GM23248 (cell line): ENCODE measurements around the gene BCL2L13. TPM values are rescaled to one million over a fixed set of nuclear protein-coding genes. Genes with fewer than 3 reads are reported as not detected.

Experiments
- DNase-seq: peaks from one replicate; pipeline ENCODE4 v3.0.0-alpha.2; 2015
- H2AFZ ChIP-seq: fragments of 200-600 bp; sonication (generic); 2 replicates; pipeline ENCODE4 v1.6.1; 2016; ENCODE audit warnings: antibody characterized with exemption
- H3F3A ChIP-seq: fragments of 200-600 bp; sonication (generic); 2 replicates; pipeline ENCODE4 v1.6.1; 2016; ENCODE audit warnings: mild to moderate bottlenecking, antibody characterized with exemption, mixed run types; ENCODE audit not compliant: insufficient read depth
- H3K27ac ChIP-seq: fragments of 200-600 bp; sonication (generic); 2 replicates; pipeline ENCODE4 v1.5.1; 2016; ENCODE audit warnings: mild to moderate bottlenecking
- H3K27me3 ChIP-seq: fragments of 200-600 bp; sonication (generic); replicated peaks from 2 replicates; pipeline ENCODE4 v1.6.1; 2016; ENCODE audit warnings: mild to moderate bottlenecking; ENCODE audit not compliant: insufficient read depth
- H3K36me3 ChIP-seq: fragments of 200-600 bp; sonication (generic); 2 replicates; pipeline ENCODE4 v1.6.1; 2016; ENCODE audit warnings: low read depth, mild to moderate bottlenecking
- H3K4me1 ChIP-seq: fragments of 200-600 bp; sonication (generic); 2 replicates; pipeline ENCODE4 v1.6.1; 2016; ENCODE audit warnings: mild to moderate bottlenecking; ENCODE audit not compliant: insufficient read depth
- H3K4me2 ChIP-seq: fragments of 200-600 bp; sonication (generic); one replicate; pipeline ENCODE4 v1.6.1; 2016; ENCODE audit warnings: mild to moderate bottlenecking; ENCODE audit not compliant: unreplicated experiment
- H3K4me3 ChIP-seq: fragments of 200-600 bp; sonication (generic); 2 replicates; pipeline ENCODE4 v1.5.1; 2016; ENCODE audit warnings: mild to moderate bottlenecking
- H3K79me2 ChIP-seq: fragments of 200-600 bp; sonication (generic); 2 replicates; pipeline ENCODE4 v1.6.1; 2016; ENCODE audit warnings: mild to moderate bottlenecking; ENCODE audit not compliant: insufficient read depth
- H3K9ac ChIP-seq: fragments of 200-600 bp; sonication (generic); 2 replicates; pipeline ENCODE4 v1.6.1; 2016; ENCODE audit warnings: mild to moderate bottlenecking
- H3K9me2 ChIP-seq: fragments of 200-600 bp; sonication (generic); 2 replicates; pipeline ENCODE4 v1.6.1; 2016; ENCODE audit warnings: mixed run types, mild to moderate bottlenecking, moderate library complexity; ENCODE audit not compliant: insufficient read depth
- H3K9me3 ChIP-seq: fragments of 200-600 bp; sonication (generic); one replicate; pipeline ENCODE4 v1.6.1; 2017; ENCODE audit warnings: low read depth
- H4K20me1 ChIP-seq: fragments of 200-600 bp; sonication (generic); 2 replicates; pipeline ENCODE4 v1.6.0; 2016; ENCODE audit not compliant: insufficient read depth
- EZH2 ChIP-seq: fragments of 200-600 bp; sonication (generic); IDR thresholded peaks from 2 replicates; pipeline ENCODE4 v1.6.1; 2018; ENCODE audit warnings: antibody characterized with exemption, mild to moderate bottlenecking; ENCODE audit not compliant: insufficient read depth, poor library complexity, severe bottlenecking
- EZH2phosphoT487 ChIP-seq: fragments of 200-600 bp; sonication (generic); IDR thresholded peaks from 2 replicates; pipeline ENCODE4 v1.6.1; 2018; ENCODE audit warnings: antibody characterized with exemption, moderate library complexity, mild to moderate bottlenecking, low read depth; ENCODE audit not compliant: insufficient read depth
- WGBS, 2 experiments: methylation state at CpG; one replicate each; pipeline ENCODE4 v1.1.6; 2015 to 2017; ENCODE audit warnings: low lambda C conversion rate in 2 of 2, low coverage in 1 of 2; ENCODE audit errors: missing lambda C conversion rate in 2 of 2; 5-methylcytosine and 5-hydroxymethylcytosine counted together
- in situ Hi-C: fragments of 300-500 bp; cut with MboI; formaldehyde crosslinking; loops from 2 replicates; pipeline ENCODE4 v1.15.0; 2020
- polyA plus RNA-seq: library from polyadenylated mRNA; unstranded; fragments of >200 nt; fragmentation: Nextera tagmentation; extraction: Ambion mirVana; gene quantifications from 2 replicates; pipeline ENCODE4 v1.2.1, GENCODE V29; 2016
- total RNA-seq: library from RNA; depleted of rRNA; stranded (reverse); fragments of >200 nt; shearing (Covaris generic); gene quantifications from 2 replicates; pipeline ENCODE4 v1.2.3, GENCODE V29; 2014

BCL2L13 gene
- total and polyA plus RNA-seq, 2 experiments from 2014 or later, result 44.9 to 71.9 TPM

DNA sequence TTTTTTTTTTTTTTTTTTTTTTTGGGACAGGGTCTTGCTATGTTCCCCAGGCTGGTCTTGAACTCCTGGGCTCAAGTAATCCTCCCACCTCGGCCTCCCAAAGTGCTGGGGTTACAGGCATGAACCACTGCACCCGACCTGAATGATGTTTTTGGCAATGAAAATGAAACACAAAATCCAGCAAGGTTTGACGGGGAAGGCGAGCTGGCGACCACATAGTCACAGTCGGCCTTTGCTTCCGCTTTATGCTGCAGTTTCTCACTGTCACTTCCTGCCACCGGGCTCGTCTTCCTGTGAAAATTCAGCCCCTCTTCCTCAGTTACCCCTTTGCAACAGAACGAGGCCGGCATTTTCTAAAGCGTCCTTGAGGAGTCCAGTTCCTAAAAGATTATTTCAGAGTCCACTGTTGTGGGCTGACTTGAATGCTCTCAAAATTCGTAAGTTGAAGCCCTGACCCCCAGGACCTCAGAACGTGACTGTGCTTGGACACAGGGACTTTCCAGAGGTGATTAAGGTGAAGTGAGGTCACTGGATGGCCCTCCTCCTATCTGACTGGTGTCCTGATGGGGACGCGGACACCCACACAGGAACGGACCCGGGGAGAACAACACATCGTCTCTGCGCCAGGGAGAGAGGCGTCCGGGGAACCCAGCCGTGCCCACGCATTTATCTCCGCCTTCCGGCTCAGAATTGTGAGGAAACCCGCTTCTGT, 138.6 kb downstream of the BCL2L13 start:
- H3K79me2 ChIP-seq, result peaks cover 12% of the 10 kb centered on the region
- H3K9me2 ChIP-seq, result no peaks in the 10 kb centered on the region
- in situ Hi-C loops, result no loop called here
- H3K36me3 ChIP-seq, result no peaks in the 10 kb centered on the region
- WGBS, 2 experiments, result 81 to 84% methylated on average over 20 to 27 of the region's 27 CpGs
- no peaks in the 10 kb centered on the region for H3K27me3 ChIP-seq
- no peak overlapping the region for H3K27ac ChIP-seq
- H3K4me1 ChIP-seq, result peaks cover 19% of the 10 kb centered on the region
- H3K9ac ChIP-seq, result no peak overlapping the region
- H4K20me1 ChIP-seq, result no peaks in the 10 kb centered on the region
- H3K4me3 ChIP-seq, result no peak overlapping the region
- H3K4me2 ChIP-seq, result no peak overlapping the region
- TF ChIP-seq EZH2phosphoT487 (no peak), EZH2 (no peak)
- no peaks in the 10 kb centered on the region for H3F3A ChIP-seq
- DNase-seq, result no peak
- H2AFZ ChIP-seq, result no peak overlapping the region
- H3K9me3 ChIP-seq, result no peaks in the 10 kb centered on the region

DNA sequence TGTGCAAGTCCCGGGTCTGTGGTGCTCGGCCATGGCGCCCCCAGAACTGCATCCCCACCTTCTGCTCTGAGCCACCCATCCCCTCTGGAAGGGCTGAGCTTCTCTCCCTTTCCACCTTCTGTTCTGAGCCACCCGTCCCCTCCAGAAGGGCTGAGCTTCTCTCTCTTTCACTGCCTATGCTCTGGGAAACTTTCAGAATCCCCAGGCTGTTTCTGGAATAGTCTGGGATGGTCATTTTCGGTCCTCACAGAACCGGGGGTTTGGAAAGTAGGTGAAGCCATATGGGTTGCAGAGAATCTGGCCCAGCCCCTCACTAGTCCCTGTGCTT, 139.1 kb downstream of the BCL2L13 start:
- H3K79me2 ChIP-seq, result peaks cover 11% of the 10 kb centered on the region
- 77 to 80% methylated on average over 6 of the region's 6 CpGs for WGBS, 2 experiments
- no peaks in the 10 kb centered on the region for H4K20me1 ChIP-seq
- no peak overlapping the region for H3K9ac ChIP-seq
- DNase-seq, result no peak
- no peak overlapping the region for H2AFZ ChIP-seq
- TF ChIP-seq EZH2 (no peak), EZH2phosphoT487 (no peak)
- no peak overlapping the region for H3K4me2 ChIP-seq
- in situ Hi-C loops, result no loop called here
- H3K4me1 ChIP-seq, result peaks cover 18% of the 10 kb centered on the region
- no peaks in the 10 kb centered on the region for H3K27me3 ChIP-seq
- no peaks in the 10 kb centered on the region for H3F3A ChIP-seq
- no peaks in the 10 kb centered on the region for H3K9me2 ChIP-seq
- no peak overlapping the region for H3K27ac ChIP-seq
- H3K36me3 ChIP-seq, result no peaks in the 10 kb centered on the region
- H3K4me3 ChIP-seq, result no peak overlapping the region
- H3K9me3 ChIP-seq, result no peaks in the 10 kb centered on the region

DNA sequence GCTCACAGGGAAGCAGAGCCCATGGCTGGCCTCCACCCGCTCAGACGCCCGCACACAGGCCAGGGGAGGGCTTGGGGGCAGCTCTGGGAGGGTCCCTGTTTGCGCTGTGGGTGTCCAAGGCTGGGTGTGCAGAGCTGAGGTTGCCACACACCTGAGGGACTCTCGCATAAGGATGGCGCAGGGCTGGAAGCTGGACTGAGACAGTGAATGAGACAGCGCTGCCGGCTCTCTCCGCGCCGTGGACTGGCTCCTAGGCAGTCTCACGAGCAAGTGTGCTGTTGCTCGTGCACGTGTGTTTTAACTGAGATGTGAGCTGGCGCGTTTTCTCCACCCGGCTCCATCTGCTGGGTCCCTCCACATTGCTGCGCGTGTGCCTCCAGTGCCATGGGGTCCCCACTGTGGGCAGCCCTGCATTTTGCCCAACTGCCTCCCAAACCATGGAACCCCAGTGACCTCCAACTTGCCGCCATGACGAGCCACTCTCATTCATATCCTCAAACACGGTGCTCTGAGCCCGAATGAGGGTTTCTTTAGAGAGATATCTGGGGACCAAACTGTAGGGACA, 139.9 kb downstream of the BCL2L13 start:
- no peaks in the 10 kb centered on the region for H4K20me1 ChIP-seq
- WGBS, 2 experiments, result 95 to 97% methylated on average over 23 of the region's 23 CpGs
- H3K9me3 ChIP-seq, result no peaks in the 10 kb centered on the region
- H3K4me2 ChIP-seq, result no peak overlapping the region
- no peak overlapping the region for H3K27ac ChIP-seq
- in situ Hi-C loops, result no loop called here
- H3K79me2 ChIP-seq, result peaks cover 3% of the 10 kb centered on the region
- TF ChIP-seq EZH2, result no peak
- no peak for TF ChIP-seq EZH2phosphoT487
- no peaks in the 10 kb centered on the region for H3K9me2 ChIP-seq
- no peak overlapping the region for H3K4me3 ChIP-seq
- no peaks in the 10 kb centered on the region for H3K27me3 ChIP-seq
- H3K36me3 ChIP-seq, result no peaks in the 10 kb centered on the region
- peaks cover 10% of the 10 kb centered on the region for H3K4me1 ChIP-seq
- H3F3A ChIP-seq, result no peaks in the 10 kb centered on the region
- H2AFZ ChIP-seq, result no peak overlapping the region
- no peak overlapping the region for H3K9ac ChIP-seq
- no peak for DNase-seq

DNA sequence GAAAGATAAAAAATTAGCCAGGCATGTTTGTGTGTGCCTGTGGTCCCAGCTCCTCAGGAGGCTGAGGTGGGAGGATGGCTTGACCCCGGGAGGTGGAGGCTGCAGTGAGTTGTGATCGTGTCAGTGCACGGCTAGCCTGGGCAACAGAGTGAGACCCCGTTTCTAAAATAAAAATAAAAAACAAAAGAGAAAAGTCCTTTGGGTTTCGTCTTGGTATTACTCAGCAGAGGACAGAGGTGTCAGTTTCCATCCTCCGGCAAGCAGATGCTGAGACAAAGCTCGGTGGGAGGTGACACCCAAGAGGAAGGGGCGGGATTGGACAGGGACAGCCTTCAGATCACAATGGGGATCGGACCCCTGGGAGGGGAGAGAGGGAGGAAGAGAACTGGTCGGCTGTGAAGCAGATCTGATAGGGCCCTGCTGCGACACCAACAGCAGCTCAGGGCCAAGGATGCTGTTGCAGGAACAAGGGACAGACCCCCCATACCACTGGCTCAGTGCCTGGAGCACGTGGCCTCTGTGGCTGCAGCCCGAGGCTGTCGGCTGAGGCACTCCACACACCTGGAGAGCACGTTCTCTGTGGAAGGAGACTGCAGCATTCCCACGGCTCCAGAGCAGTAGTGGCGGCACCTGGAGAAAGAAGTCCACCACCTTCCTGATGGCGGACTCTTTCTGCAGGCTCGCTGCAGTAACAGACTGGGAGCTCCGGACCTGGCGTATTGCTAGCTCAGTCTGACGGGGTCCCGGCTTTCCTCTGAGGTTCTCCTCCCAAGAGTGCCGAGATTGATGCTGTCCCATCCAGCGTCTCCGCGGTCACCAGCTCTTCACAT, 140.9 kb downstream of the BCL2L13 start:
- WGBS, 2 experiments, result 75 to 76% methylated on average over 27 of the region's 27 CpGs
- no peak for DNase-seq

More for the DNA sequence above, 140.9 kb downstream of the BCL2L13 start:
- H3K4me3 ChIP-seq, result no peak overlapping the region
- H3K9ac ChIP-seq, result no peak overlapping the region
- no peak overlapping the region for H3K27ac ChIP-seq
- TF ChIP-seq EZH2phosphoT487 (no peak), EZH2 (no peak)
- no peaks in the 10 kb centered on the region for H3K79me2 ChIP-seq
- peaks cover 9% of the 10 kb centered on the region for H3K4me1 ChIP-seq
- H3K9me3 ChIP-seq, result no peaks in the 10 kb centered on the region
- H4K20me1 ChIP-seq, result no peaks in the 10 kb centered on the region
- H3K36me3 ChIP-seq, result no peaks in the 10 kb centered on the region
- H3K4me2 ChIP-seq, result no peak overlapping the region
- no peaks in the 10 kb centered on the region for H3K27me3 ChIP-seq
- in situ Hi-C loops, result loop anchor here (10.0 kb wide), 1 partner anchor 65 kb away; no protein-coding TSS in a partner anchor
- no peaks in the 10 kb centered on the region for H3K9me2 ChIP-seq
- no peak overlapping the region for H2AFZ ChIP-seq
- no peaks in the 10 kb centered on the region for H3F3A ChIP-seq
